HepG2 (cell line): ENCODE data around the gene GPR55. TPM values are rescaled to one million over a fixed set of nuclear protein-coding genes. Genes with fewer than 3 reads are reported as not detected.
A peak's percentile ranks its signal among the peaks of the same experiment; 100 is the strongest.

Source experiments
- GATA4 ChIP-seq: sonication (generic); IDR thresholded peaks from 2 replicates; pipeline ENCODE4 v1.6.1; 2016; ENCODE audit warnings: antibody characterized with exemption, low read depth, borderline replicate concordance
- HIVEP1 ChIP-seq: sonication (generic); formaldehyde crosslinking; IDR thresholded peaks from 2 replicates; pipeline ENCODE4 v1.4.0; 2020; ENCODE audit warnings: mild to moderate bottlenecking, missing genetic modification reagents
- HOXA3 ChIP-seq: sonication (generic); formaldehyde crosslinking; IDR thresholded peaks from 2 replicates; pipeline ENCODE4 v1.5.0; 2020; ENCODE audit warnings: missing genetic modification reagents
- IRF2 ChIP-seq: IDR thresholded peaks from 2 replicates; pipeline ENCODE4 v1.6.1; 2018; ENCODE audit warnings: missing genetic modification reagents, missing compliant biosample characterization
- JUND ChIP-seq: sonication (generic); formaldehyde crosslinking; IDR thresholded peaks from 2 replicates; pipeline ENCODE4 v1.8.0; 2022; ENCODE audit warnings: mild to moderate bottlenecking, missing genetic modification reagents
- PHF5A ChIP-seq: IDR thresholded peaks from one replicate; pipeline ENCODE4 v1.6.1; 2018; ENCODE audit warnings: low read depth, missing genetic modification reagents; ENCODE audit not compliant: unreplicated experiment
- SKIL ChIP-seq: sonication (generic); formaldehyde crosslinking; IDR thresholded peaks from 2 replicates; pipeline ENCODE4 v1.8.0; 2022; ENCODE audit warnings: missing genetic modification reagents, mild to moderate bottlenecking, moderate library complexity, borderline replicate concordance
- XRCC5 ChIP-seq: fragments of 200-400 bp; formaldehyde crosslinking; optimal IDR thresholded peaks from 2 replicates; pipeline ENCODE3; 2017; ENCODE audit warnings: mild to moderate bottlenecking, low read length
- ZBED4 ChIP-seq: sonication (generic); formaldehyde crosslinking; IDR thresholded peaks from 2 replicates; pipeline ENCODE4 v1.4.0; 2020; ENCODE audit warnings: missing genetic modification reagents, borderline replicate concordance
- ZBTB1 ChIP-seq: sonication (generic); formaldehyde crosslinking; IDR thresholded peaks from 2 replicates; pipeline ENCODE4 v1.4.0; 2020; ENCODE audit warnings: missing genetic modification reagents, borderline replicate concordance
- ZBTB8A ChIP-seq: sonication (generic); formaldehyde crosslinking; IDR thresholded peaks from 2 replicates; pipeline ENCODE4 v1.4.0; 2020; ENCODE audit warnings: mild to moderate bottlenecking, low read depth, missing genetic modification reagents, borderline replicate concordance
- ZNF547 ChIP-seq: sonication (generic); formaldehyde crosslinking; IDR thresholded peaks from 2 replicates; pipeline ENCODE4 v1.5.1; 2020; ENCODE audit warnings: mild to moderate bottlenecking, missing genetic modification reagents
- ZNF746 ChIP-seq: sonication (generic); formaldehyde crosslinking; IDR thresholded peaks from 2 replicates; pipeline ENCODE4 v1.8.0; 2022; ENCODE audit warnings: mild to moderate bottlenecking, missing genetic modification reagents
- ZNF768 ChIP-seq: sonication (generic); formaldehyde crosslinking; IDR thresholded peaks from 2 replicates; pipeline ENCODE4 v1.4.0; 2020; ENCODE audit warnings: missing genetic modification reagents
- ZNF777 ChIP-seq: sonication (generic); formaldehyde crosslinking; IDR thresholded peaks from 2 replicates; pipeline ENCODE4 v1.4.0; 2020; ENCODE audit warnings: missing genetic modification reagents
- ZNF891 ChIP-seq: sonication (generic); formaldehyde crosslinking; IDR thresholded peaks from 2 replicates; pipeline ENCODE4 v1.5.0; 2020; ENCODE audit warnings: mild to moderate bottlenecking, missing genetic modification reagents
- polyA plus RNA-seq, 8 experiments: library from polyadenylated mRNA; depleted of rRNA in 3 of 8; stranded (reverse) in 7 of 8; unstranded in 1 of 8; fragments of >200 nt; fragmentation: Illumina TruSeq in 4 of 8; extraction: Trizol in 4 of 8; gene quantifications; 2 replicates each; pipeline versions ENCODE4 v1.2.1 to v1.2.3, GENCODE V29; 2011 to 2016; ENCODE audit warnings: low read depth in 4 of 8, missing spikeins in 1 of 8, mixed read lengths in 1 of 8; ENCODE audit not compliant: insufficient read depth in 1 of 8
- total RNA-seq, 5 experiments: library from RNA; depleted of rRNA; stranded (reverse); fragments of >200 nt; fragmentation: Illumina TruSeq; extraction: Trizol; gene quantifications; 2 replicates each; pipeline ENCODE4 v1.2.3, GENCODE V29; 2016; ENCODE audit warnings: low read depth in 1 of 5
- TF ChIP-seq, protein P1 (sequence below), 2 experiments: sonication (generic) in 1 of 2; formaldehyde crosslinking in 1 of 2; IDR thresholded peaks; 2 replicates each; pipeline versions ENCODE4 v1.4.0 to v1.6.1; 2018 to 2020; ENCODE audit warnings: missing genetic modification reagents in 2 of 2, borderline replicate concordance in 1 of 2, low read depth in 1 of 2, mild to moderate bottlenecking in 1 of 2, missing biosample characterization in 1 of 2
- TF ChIP-seq, protein P2 (sequence below): sonication (generic); formaldehyde crosslinking; IDR thresholded peaks from 2 replicates; pipeline ENCODE4 v1.9.0; 2022; ENCODE audit warnings: low read depth, missing genetic modification reagents

The GPR55 gene
- total and polyA plus RNA-seq, 2 of the 13 experiments (the other 11 are each of a cell fraction or from before 2014, with no cell fraction given), result not detected

GRCh38 chr2:230865766-230866755 is 59.0 kb downstream of the GPR55 start (continued):
- TF ChIP-seq, protein P1, sequence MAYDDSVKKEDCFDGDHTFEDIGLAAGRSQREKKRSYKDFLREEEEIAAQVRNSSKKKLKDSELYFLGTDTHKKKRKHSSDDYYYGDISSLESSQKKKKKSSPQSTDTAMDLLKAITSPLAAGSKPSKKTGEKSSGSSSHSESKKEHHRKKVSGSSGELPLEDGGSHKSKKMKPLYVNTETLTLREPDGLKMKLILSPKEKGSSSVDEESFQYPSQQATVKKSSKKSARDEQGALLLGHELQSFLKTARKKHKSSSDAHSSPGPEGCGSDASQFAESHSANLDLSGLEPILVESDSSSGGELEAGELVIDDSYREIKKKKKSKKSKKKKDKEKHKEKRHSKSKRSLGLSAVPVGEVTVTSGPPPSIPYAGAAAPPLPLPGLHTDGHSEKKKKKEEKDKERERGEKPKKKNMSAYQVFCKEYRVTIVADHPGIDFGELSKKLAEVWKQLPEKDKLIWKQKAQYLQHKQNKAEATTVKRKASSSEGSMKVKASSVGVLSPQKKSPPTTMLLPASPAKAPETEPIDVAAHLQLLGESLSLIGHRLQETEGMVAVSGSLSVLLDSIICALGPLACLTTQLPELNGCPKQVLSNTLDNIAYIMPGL (CRISPR knock-in tag; IDR thresholded peaks at IDR 0.05; ENCODE audit: borderline replicate concordance in 1 of 2, low read depth in 1 of 2), result peak in 1 of 2 experiments; percentile 48; a peak in 1 of 4 replicates
- TF ChIP-seq IRF2, result 0 out of 2 replicates have a peak, but pooled peaks have one; percentile 14
- no peak for TF ChIP-seq ZBED4 (CRISPR knock-in tag)
- TF ChIP-seq ZNF777, result peak; percentile 93
- TF ChIP-seq XRCC5, result no peak
- peak; percentile 10; the same call in 1 of the 2 replicates for TF ChIP-seq SKIL
- TF ChIP-seq GATA4, result no peak
- TF ChIP-seq PHF5A (CRISPR knock-in tag), result no peak
- TF ChIP-seq ZNF891 (CRISPR knock-in tag), result peak; percentile 70; the same call in 1 of the 2 replicates
- TF ChIP-seq, protein P2, sequence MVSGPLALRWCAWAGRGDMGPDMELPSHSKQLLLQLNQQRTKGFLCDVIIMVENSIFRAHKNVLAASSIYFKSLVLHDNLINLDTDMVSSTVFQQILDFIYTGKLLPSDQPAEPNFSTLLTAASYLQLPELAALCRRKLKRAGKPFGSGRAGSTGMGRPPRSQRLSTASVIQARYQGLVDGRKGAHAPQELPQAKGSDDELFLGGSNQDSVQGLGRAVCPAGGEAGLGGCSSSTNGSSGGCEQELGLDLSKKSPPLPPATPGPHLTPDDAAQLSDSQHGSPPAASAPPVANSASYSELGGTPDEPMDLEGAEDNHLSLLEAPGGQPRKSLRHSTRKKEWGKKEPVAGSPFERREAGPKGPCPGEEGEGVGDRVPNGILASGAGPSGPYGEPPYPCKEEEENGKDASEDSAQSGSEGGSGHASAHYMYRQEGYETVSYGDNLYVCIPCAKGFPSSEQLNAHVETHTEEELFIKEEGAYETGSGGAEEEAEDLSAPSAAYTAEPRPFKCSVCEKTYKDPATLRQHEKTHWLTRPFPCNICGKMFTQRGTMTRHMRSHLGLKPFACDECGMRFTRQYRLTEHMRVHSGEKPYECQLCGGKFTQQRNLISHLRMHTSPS, result no peak
- TF ChIP-seq HOXA3 (CRISPR knock-in tag), result peak; percentile 26; the same call in 1 of the 2 replicates
- no peak for TF ChIP-seq ZBTB8A
- 0 out of 2 replicates have a peak, but pooled peaks have one; percentile 13 for TF ChIP-seq ZNF768 (CRISPR knock-in tag)
- TF ChIP-seq JUND (CRISPR knock-in tag), result no peak
- TF ChIP-seq HIVEP1 (CRISPR knock-in tag), result peak; percentile 35; the same call in 1 of the 2 replicates
- no peak for TF ChIP-seq ZBTB1 (CRISPR knock-in tag)
- TF ChIP-seq ZNF746 (CRISPR knock-in tag), result peak; percentile 79
- TF ChIP-seq ZNF547 (CRISPR knock-in tag), result peak; percentile 68; the same call in 1 of the 2 replicates
